Measurements from ENCODE around the gene CD4. TPM values are rescaled to one million over a fixed set of nuclear protein-coding genes. Genes with fewer than 3 reads are reported as not detected.
"Not testable (repeated sequence)": the region's sequence is repeated elsewhere in the genome, so short reads cannot be mapped to it uniquely, and the experiment has no call there.

Gene CD4
- total RNA-seq, 1 donor: 1.7 TPM

- no peak overlapping the region for H3K4me3 ChIP-seq (ENCODE audit: low read depth, low read length)
- TF ChIP-seq CTCF (IDR thresholded peaks at IDR 0.05; ENCODE audit: insufficient read depth, low read depth, low read length): no peak
- DNase-seq (ENCODE audit: low read depth): no peak
These were observed 70.8 kb downstream of the CD4 start for GRCh38 chr12:6860116-6860515.

- DNase-seq (ENCODE audit: low read depth): no peak
- no peak overlapping the region for H3K4me3 ChIP-seq (ENCODE audit: low read depth, low read length)
- TF ChIP-seq CTCF (IDR thresholded peaks at IDR 0.05; ENCODE audit: insufficient read depth, low read depth, low read length): no peak
These were observed 71.6 kb downstream of the CD4 start for GRCh38 chr12:6860942-6861341.

GRCh38 chr12:6861391-6861790, 72.1 kb downstream of the CD4 start:
- TF ChIP-seq CTCF (IDR thresholded peaks at IDR 0.05; ENCODE audit: insufficient read depth, low read depth, low read length): no peak
- no peak overlapping the region for H3K4me3 ChIP-seq (ENCODE audit: low read depth, low read length)
- DNase-seq (ENCODE audit: low read depth): no peak

- TF ChIP-seq CTCF (IDR thresholded peaks at IDR 0.05; ENCODE audit: insufficient read depth, low read depth, low read length): no peak
- H3K4me3 ChIP-seq (ENCODE audit: low read depth, low read length): no peak overlapping the region
- no peak for DNase-seq (ENCODE audit: low read depth)
These were observed 73.7 kb downstream of the CD4 start for GRCh38 chr12:6863033-6863432.

- DNase-seq (ENCODE audit: low read depth): no peak
- no peak for TF ChIP-seq CTCF (IDR thresholded peaks at IDR 0.05; ENCODE audit: insufficient read depth, low read depth, low read length)
- no peak overlapping the region for H3K4me3 ChIP-seq (ENCODE audit: low read depth, low read length)
These were observed 74.4 kb downstream of the CD4 start for GRCh38 chr12:6863586-6864321.

- DNase-seq (ENCODE audit: low read depth); H3K4me3 ChIP-seq (ENCODE audit: low read depth, low read length): not testable (repeated sequence)
These were observed 76.0 kb downstream of the CD4 start for GRCh38 chr12:6865307-6865706.

- peak overlapping the region; percentile 88 for H3K4me3 ChIP-seq (ENCODE audit: low read depth, low read length)
- no peak for DNase-seq (ENCODE audit: low read depth)
- TF ChIP-seq CTCF (IDR thresholded peaks at IDR 0.05; ENCODE audit: insufficient read depth, low read depth, low read length): no peak
These were observed 77.0 kb downstream of the CD4 start for GRCh38 chr12:6866163-6866919.
